GM19193 (cell line): ENCODE measurements around the gene NCAM2.

Experiments
- POLR2A ChIP-seq: IDR thresholded peaks from 4 replicates; pipeline ENCODE4 v1.6.1; 2011; ENCODE audit not compliant: insufficient read depth, insufficient read length; ENCODE audit errors: extremely low read depth

NCAM2 gene

GRCh38 chr21:21204366-21204996 is 206.3 kb downstream of the NCAM2 start:
- no peak for TF ChIP-seq POLR2A

- TF ChIP-seq POLR2A = no peak
Measured at GRCh38 chr21:21205604-21206003, 207.4 kb downstream of the NCAM2 start.

- TF ChIP-seq POLR2A = no peak
Measured at GRCh38 chr21:21210552-21210951, 212.3 kb downstream of the NCAM2 start.

- TF ChIP-seq POLR2A = no peak
Measured at GRCh38 chr21:21213297-21213696, 215.1 kb downstream of the NCAM2 start.

- no peak for TF ChIP-seq POLR2A
Measured at GRCh38 chr21:21216047-21216446, 217.8 kb downstream of the NCAM2 start.

GRCh38 chr21:21226472-21226871 is 228.3 kb downstream of the NCAM2 start:
- TF ChIP-seq POLR2A = no peak

- TF ChIP-seq POLR2A = no peak
Measured at GRCh38 chr21:21230672-21231071, 232.5 kb downstream of the NCAM2 start.

GRCh38 chr21:21231913-21232312 is 233.7 kb downstream of the NCAM2 start:
- TF ChIP-seq POLR2A = no peak

- TF ChIP-seq POLR2A = no peak
Measured at GRCh38 chr21:21232320-21232719, 234.1 kb downstream of the NCAM2 start.

- no peak for TF ChIP-seq POLR2A
Measured at GRCh38 chr21:21233051-21233450, 234.8 kb downstream of the NCAM2 start.

GRCh38 chr21:21236996-21237395 is 238.8 kb downstream of the NCAM2 start:
- no peak for TF ChIP-seq POLR2A

GRCh38 chr21:21238629-21239400 is 240.6 kb downstream of the NCAM2 start:
- TF ChIP-seq POLR2A = no peak

GRCh38 chr21:21241391-21241790 is 243.2 kb downstream of the NCAM2 start:
- TF ChIP-seq POLR2A = no peak

- TF ChIP-seq POLR2A = no peak
Measured at GRCh38 chr21:21246007-21246406, 247.8 kb downstream of the NCAM2 start.

- TF ChIP-seq POLR2A = no peak
Measured at GRCh38 chr21:21247424-21247823, 249.2 kb downstream of the NCAM2 start.

GRCh38 chr21:21262048-21262447 is 263.8 kb downstream of the NCAM2 start:
- no peak for TF ChIP-seq POLR2A
